Stimulated activated naive B cell treated with anti-CD40 and anti-IgM and Interleukin-4, amounts not matched to agents 10 μg/mL and 1 μg/mL and 100 μg/mL, for 72 hours (primary cell): ENCODE results near the gene BRINP2.

ENCODE experiments used
- ATAC-seq, 2 donors: fragments of 150-1000 bp; cut with Tn5 transposase; replicated peaks; 2 replicates each; pipeline ENCODE4 v1.10.0; 2021; ENCODE audit warnings: moderate library complexity in 1 of 2
- DNase-seq: peaks from one replicate; pipeline ENCODE4 v3.0.0; 2021
- H3K27ac Mint-ChIP-seq: one replicate; pipeline ENCODE4 v1.8.0; 2022; ENCODE audit warnings: mild to moderate bottlenecking, mixed read lengths
- H3K27me3 Mint-ChIP-seq, 2 donors: one replicate each; pipeline ENCODE4 v1.8.0; 2022; ENCODE audit warnings: mixed read lengths in 2 of 2
- H3K36me3 Mint-ChIP-seq, 2 donors: one replicate each; pipeline ENCODE4 v1.8.0; 2022; ENCODE audit warnings: mixed read lengths in 2 of 2, mild to moderate bottlenecking in 1 of 2
- H3K4me1 Mint-ChIP-seq, 2 donors: one replicate each; pipeline ENCODE4 v1.8.0; 2022; ENCODE audit warnings: mixed read lengths in 2 of 2, mild to moderate bottlenecking in 1 of 2
- H3K4me3 Mint-ChIP-seq, 2 donors: one replicate each; pipeline ENCODE4 v1.8.0; 2022; ENCODE audit warnings: mild to moderate bottlenecking in 2 of 2, mixed read lengths in 2 of 2, moderate library complexity in 1 of 2
- H3K9me3 Mint-ChIP-seq, 2 donors: one replicate each; pipeline ENCODE4 v1.8.0; 2022; ENCODE audit warnings: mixed read lengths in 2 of 2, mild to moderate bottlenecking in 1 of 2

The BRINP2 gene

DNA sequence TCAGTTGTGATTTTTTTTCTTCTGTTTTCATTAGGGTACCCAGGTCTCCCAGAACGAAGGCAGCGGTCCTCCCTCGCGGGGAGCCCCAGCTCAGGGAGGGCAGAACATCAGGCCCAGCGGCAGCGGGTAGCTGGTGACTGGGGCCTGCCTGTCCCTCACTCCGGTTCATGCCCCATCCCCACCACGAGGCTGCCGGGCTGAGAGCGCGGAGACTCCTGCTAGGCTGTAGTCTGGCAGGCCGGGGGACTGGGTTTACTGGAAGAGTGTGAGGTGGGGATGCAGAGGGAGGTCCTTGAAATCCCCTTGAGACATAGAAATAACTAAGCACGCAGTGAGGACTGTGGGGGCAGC is 10.5 kb downstream of the BRINP2 start:
- no peaks in the 10 kb centered on the region for H3K36me3 Mint-ChIP-seq
- H3K4me3 Mint-ChIP-seq = peak overlapping the region; percentile 69 to 76
- no peak for DNase-seq
- peak; percentile 15 to 32 for ATAC-seq
- peaks cover 27 to 41% of the 10 kb centered on the region in 2 donors for H3K27me3 Mint-ChIP-seq
- peaks cover 8 to 13% of the 10 kb centered on the region in 2 donors for H3K4me1 Mint-ChIP-seq
- H3K27ac Mint-ChIP-seq = no peak overlapping the region
- peaks cover 0 to 2% of the 10 kb centered on the region in 2 donors for H3K9me3 Mint-ChIP-seq

DNA sequence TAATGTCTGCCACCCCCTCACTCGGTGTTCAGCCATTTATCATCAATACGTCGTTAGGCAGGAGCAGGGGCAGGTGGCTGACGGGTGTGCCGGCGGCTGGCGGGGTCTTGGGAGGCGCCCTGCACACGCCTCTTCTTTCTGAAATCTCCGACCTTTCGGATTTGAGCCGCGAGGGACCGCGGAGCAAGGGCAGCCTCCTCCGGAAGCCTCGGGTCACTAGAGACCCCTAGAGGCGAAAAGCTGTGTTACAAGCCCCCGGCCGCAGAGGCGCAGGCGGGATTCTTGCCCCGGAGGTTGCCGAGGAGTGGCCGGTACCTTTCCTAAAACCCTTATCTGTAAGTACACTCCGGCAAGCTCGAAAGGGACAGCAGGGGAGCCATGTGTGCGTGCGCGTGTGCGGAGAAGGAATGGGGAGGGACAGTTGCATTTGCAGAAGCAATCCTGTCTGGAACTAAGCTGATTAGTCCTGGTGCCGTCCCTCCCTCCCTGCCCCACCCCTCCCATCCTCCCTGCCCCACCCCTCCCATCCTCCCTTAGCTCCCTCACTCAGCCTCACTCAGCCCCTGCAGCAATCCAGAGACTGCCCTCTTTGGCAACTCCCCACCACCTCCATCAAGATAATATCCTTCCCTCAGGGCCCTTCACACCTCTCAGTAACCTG is 11.0 kb downstream of the BRINP2 start:
- H3K36me3 Mint-ChIP-seq = no peaks in the 10 kb centered on the region
- H3K9me3 Mint-ChIP-seq = no peaks in the 10 kb centered on the region
- peak overlapping the region; percentile 69 to 76 for H3K4me3 Mint-ChIP-seq
- peak; percentile 41 for DNase-seq
- peaks cover 8 to 13% of the 10 kb centered on the region in 2 donors for H3K4me1 Mint-ChIP-seq
- no peak overlapping the region for H3K27ac Mint-ChIP-seq
- peak; percentile 84 to 87 for ATAC-seq
- peaks cover 27 to 40% of the 10 kb centered on the region in 2 donors for H3K27me3 Mint-ChIP-seq

DNA sequence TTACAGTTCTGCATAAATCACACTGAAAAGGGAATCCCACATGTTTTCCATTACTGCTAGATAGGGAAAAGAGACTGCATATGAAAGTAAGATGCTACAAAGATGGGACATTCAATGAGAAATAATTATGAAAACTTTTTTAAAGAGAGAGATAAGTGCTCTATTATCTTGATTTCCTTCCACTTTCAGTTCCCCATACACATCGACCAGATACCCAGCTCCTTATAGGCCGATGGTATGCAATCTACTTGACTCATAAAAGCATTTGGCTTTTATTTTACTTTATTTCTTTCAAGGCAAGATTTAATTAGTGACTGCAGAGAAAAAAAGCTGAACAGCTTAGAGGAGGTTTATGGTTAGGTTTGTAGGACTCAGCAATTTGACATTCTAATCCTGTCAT is 13.1 kb downstream of the BRINP2 start:
- no peak for DNase-seq
- peaks cover 8 to 13% of the 10 kb centered on the region in 2 donors for H3K4me1 Mint-ChIP-seq

DNA sequence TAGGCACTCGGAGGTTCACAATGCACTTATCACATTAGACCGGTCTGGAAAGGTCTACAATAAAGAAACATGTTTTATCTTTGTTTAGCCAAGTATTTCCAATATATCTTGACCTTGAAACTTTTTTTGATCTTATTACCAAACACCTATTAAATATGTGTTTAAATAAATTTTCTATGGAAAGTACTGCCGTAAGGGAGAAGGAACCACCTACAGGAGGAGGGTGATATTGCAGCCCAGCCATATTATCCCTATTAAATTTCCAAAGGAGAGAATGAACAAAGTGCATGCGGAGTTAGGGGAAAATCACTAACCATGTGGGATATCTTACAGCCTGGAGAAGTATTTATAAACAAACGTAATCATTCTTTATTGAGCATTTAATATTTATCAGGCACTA is 14.5 kb downstream of the BRINP2 start:
- ATAC-seq = no peak
- Mint-ChIP-seq H3K9me3 (no peaks in the 10 kb centered on the region), H3K36me3 (no peaks in the 10 kb centered on the region), H3K4me1 (peaks cover 8 to 13% of the 10 kb centered on the region in 2 donors), H3K4me3 (no peak overlapping the region), H3K27ac (no peak overlapping the region), H3K27me3 (peaks cover 28 to 37% of the 10 kb centered on the region in 2 donors)
- DNase-seq = no peak

More for the DNA sequence above, 13.1 kb downstream of the BRINP2 start:
- Mint-ChIP-seq H3K36me3 (no peaks in the 10 kb centered on the region), H3K9me3 (no peaks in the 10 kb centered on the region), H3K27me3 (peaks cover 33 to 39% of the 10 kb centered on the region in 2 donors), H3K4me3 (no peak overlapping the region), H3K27ac (no peak overlapping the region)
- peak in 1 of 2 donors; percentile 34 for ATAC-seq

DNA sequence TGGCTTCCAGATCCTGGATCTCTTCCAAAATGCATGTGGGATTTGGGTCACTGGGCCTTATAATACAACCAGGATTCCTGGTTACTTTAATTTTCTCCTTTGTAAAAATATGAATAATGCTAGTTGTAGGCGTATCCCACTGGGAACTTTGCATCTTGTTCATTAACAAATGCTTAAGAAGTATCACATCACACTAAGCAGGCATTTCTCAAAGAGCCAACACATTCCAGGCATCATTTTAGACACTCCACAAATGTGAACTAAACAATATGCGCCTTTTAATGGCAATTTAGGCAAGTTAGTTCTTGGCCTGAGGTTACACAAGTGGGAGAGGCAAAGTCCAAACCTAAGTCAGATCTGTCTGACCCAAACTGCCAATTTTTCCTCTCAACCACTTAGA is 15.9 kb downstream of the BRINP2 start:
- Mint-ChIP-seq H3K36me3 (no peaks in the 10 kb centered on the region), H3K9me3 (no peaks in the 10 kb centered on the region), H3K4me1 (peaks cover 5 to 8% of the 10 kb centered on the region in 2 donors), H3K27ac (no peak overlapping the region), H3K27me3 (peaks cover 23% of the 10 kb centered on the region in 2 donors), H3K4me3 (no peak overlapping the region)
- ATAC-seq (no peak), DNase-seq (no peak)

DNA sequence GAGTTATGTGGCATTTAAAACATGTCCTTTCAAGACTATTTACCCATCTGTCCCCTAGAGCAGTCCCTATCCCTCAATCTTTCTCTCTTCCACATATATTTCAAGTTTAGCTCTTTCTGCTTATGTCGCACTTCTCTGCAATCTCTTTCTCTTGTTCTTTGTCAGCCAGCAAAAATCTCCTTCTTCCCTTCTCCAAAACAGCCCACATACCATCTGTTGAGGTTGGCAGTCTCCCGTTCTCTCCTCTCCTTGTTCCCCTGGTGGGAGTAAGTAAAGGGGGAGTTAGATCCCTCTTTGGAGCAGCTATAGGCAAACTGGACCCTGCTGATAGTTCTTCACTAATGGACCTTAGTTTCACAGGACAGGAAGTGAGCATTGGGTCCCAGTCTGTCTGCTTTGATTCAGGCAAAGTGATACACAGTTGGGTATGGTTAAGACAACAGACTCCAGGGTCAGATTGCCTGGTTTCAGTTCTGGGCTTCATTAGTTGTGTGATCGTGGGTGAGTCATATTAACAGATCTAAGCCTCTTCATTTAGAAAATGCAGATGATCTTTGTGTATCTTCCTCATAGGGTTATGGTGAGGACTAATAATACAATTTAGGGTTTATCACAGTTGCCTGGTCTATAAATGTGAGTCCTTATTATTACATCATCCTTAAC is 19.7 kb downstream of the BRINP2 start:
- Mint-ChIP-seq H3K9me3 (no peaks in the 10 kb centered on the region), H3K27ac (no peak overlapping the region), H3K27me3 (peaks cover 12 to 19% of the 10 kb centered on the region in 2 donors), H3K4me3 (no peak overlapping the region), H3K4me1 (no peaks in the 10 kb centered on the region), H3K36me3 (no peaks in the 10 kb centered on the region)
- ATAC-seq (no peak), DNase-seq (no peak)

DNA sequence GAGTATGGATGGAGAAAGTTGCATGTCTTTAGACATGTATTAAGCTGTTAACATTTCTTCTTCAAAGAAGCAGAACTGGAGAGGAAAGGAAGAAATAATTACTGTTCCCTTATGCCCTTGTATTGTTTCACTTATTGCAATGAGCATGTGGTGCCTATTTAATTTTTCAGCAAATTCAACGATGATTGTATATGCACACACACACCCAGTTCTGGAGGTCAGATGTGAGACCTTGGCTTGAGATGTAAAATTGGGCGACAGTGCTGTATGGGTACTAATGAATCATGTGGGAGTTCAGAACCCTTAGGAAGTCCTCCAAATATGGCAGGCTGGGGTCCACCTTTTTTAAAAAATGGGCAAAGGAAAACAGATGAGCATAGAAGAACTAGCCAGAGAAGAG is 27.5 kb downstream of the BRINP2 start:
- Mint-ChIP-seq H3K27ac (no peak overlapping the region), H3K4me3 (no peak overlapping the region), H3K9me3 (no peaks in the 10 kb centered on the region), H3K27me3 (peaks cover 8 to 13% of the 10 kb centered on the region in 2 donors), H3K36me3 (no peaks in the 10 kb centered on the region), H3K4me1 (no peaks in the 10 kb centered on the region)
- DNase-seq = no peak
- no peak for ATAC-seq

DNA sequence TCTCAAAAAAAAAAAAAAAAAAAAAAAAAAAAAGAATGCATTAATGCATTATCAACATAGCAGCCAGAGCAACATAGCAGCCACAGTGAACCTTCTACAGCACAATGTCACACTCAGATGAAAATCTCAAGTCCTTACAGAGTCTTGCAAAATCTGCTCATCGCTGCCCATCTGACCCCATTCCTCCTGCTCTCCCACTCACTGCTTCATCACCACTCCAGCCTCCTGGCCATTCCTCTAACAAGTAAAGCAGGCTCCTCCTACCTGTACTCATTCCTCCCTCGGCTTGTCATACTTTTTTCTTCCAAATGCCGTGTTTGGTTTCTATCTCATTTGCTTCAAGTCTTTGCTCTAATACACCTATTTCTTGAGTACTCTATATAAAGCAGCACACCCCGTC is 29.5 kb downstream of the BRINP2 start:
- Mint-ChIP-seq H3K36me3 (no peaks in the 10 kb centered on the region), H3K4me1 (no peaks in the 10 kb centered on the region), H3K4me3 (no peak overlapping the region), H3K27ac (no peak overlapping the region), H3K27me3 (peaks cover 3 to 6% of the 10 kb centered on the region in 2 donors), H3K9me3 (no peaks in the 10 kb centered on the region)
- DNase-seq (no peak), ATAC-seq (no peak)

DNA sequence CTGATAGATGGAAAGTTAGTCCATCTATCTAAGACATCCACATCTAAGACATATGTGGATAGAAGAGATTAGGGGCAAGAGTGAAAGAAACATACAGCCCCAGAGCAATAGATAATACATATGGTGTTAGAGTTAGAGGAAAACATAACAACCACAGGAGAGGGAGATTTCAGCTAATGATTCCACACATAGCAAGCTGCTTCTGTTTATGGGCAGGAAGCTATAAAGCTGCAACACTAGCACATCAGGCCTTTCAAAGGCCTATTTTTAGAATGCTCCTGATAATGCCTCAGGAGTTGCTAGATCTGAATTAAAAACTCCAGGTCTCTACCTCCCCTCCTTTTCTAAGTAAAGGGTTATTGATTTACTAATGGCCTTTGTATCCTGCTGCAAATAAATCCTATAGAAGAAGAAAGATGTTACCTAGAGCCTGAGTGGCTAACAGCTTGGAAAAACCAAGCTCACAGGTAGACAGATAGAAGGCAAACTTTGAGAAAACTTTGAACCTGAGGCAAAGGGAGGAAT is 36.1 kb downstream of the BRINP2 start:
- no peaks in the 10 kb centered on the region for H3K4me1 Mint-ChIP-seq

DNA sequence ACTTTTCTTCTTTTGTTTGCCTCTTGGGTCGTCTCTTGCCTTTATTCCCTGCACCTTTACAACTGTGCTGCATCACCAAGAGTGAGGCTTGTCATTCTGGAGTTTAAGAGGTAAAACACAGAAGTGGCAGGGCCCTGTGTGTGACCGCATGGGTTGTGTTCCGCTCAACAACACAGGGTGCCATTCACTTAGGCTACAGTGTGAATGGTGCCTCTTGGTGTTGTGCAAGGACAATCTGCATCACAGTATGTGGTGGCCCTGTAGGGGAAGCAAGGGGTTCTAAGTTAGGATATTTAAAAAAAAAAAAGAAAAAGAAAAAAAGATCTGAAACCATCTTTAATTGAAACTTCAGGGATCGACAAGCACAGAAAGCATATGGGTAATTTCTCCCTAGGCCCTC is 38.2 kb downstream of the BRINP2 start:
- no peak for ATAC-seq
- H3K4me3 Mint-ChIP-seq = no peak overlapping the region

More for the DNA sequence above, 36.1 kb downstream of the BRINP2 start:
- Mint-ChIP-seq H3K27ac (no peak overlapping the region), H3K36me3 (no peaks in the 10 kb centered on the region), H3K4me3 (no peak overlapping the region), H3K9me3 (no peaks in the 10 kb centered on the region), H3K27me3 (no peaks in the 10 kb centered on the region)
- ATAC-seq = no peak
- DNase-seq = no peak

DNA sequence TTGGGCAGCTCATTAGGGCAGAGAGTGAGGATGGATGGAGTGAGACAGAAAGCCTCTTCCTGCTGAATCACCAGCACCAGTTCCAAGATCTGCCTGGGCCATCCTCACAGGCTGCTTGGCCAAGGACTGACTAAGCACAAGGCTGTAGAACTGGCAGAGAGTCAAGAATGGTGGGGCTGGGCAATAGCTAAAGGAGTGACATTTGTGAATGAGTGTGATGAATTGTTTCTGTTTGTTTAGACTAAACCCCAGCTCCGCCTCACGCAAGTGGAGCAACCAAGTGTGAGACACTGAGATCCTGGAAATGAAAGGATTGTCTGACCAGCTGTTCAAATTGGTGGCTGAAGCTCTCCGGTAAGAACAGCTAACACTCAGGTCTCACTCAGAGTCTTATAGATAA is 38.6 kb downstream of the BRINP2 start:
- Mint-ChIP-seq H3K9me3 (no peaks in the 10 kb centered on the region), H3K4me3 (no peak overlapping the region), H3K27ac (no peak overlapping the region), H3K4me1 (no peaks in the 10 kb centered on the region), H3K36me3 (no peaks in the 10 kb centered on the region), H3K27me3 (no peaks in the 10 kb centered on the region)
- DNase-seq (no peak), ATAC-seq (no peak)

More for the DNA sequence above, 38.2 kb downstream of the BRINP2 start:
- Mint-ChIP-seq H3K4me1 (no peaks in the 10 kb centered on the region), H3K27me3 (no peaks in the 10 kb centered on the region), H3K9me3 (no peaks in the 10 kb centered on the region), H3K27ac (no peak overlapping the region), H3K36me3 (no peaks in the 10 kb centered on the region)
- no peak for DNase-seq

DNA sequence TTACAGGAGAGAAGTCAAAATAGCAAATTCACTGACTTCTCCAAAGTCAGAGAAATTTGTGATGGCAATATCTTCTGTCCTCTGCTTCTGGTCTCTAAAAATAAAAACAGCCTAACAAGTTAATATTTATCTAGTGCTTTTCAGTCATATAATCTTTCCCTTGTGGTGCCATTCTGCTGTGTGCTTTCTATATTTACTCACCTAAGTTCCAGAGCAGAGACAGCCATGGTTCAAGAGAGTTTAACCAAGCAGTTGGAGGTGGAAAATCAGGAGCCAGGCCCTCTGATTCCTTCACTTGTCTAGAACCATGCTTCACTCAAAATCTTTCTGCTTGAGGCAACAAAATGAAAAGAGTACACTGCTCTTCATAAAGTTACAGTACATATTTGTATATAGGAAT is 39.3 kb downstream of the BRINP2 start:
- Mint-ChIP-seq H3K4me1 (no peaks in the 10 kb centered on the region), H3K27me3 (no peaks in the 10 kb centered on the region), H3K36me3 (no peaks in the 10 kb centered on the region), H3K9me3 (peaks cover 0 to 2% of the 10 kb centered on the region in 2 donors), H3K4me3 (no peak overlapping the region), H3K27ac (no peak overlapping the region)
- ATAC-seq (no peak), DNase-seq (no peak)

DNA sequence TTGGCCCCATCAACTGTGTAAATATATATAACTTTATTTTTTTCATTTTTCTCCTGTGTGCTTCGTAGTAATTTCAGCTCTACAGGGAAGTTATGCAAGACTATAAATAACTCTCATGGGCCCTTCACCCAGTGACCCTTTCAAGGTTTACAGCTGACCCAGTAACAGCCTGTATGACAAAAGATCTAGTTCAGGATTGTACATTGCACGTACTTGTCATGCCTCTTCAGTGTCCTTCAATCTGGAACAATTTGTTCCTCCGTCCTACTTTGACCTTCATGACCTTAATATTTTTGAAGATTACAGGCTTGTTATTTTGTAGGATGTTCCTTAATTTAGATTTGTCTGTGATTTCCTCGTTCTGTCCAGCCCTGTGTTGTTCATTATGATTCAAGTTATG is 40.5 kb downstream of the BRINP2 start:
- DNase-seq (no peak), ATAC-seq (no peak)
- no peak overlapping the region for H3K27ac Mint-ChIP-seq
- peaks cover 3 to 4% of the 10 kb centered on the region in 2 donors for H3K9me3 Mint-ChIP-seq
- peaks cover 0 to 2% of the 10 kb centered on the region in 2 donors for H3K36me3 Mint-ChIP-seq
- no peaks in the 10 kb centered on the region for H3K4me1 Mint-ChIP-seq
- no peaks in the 10 kb centered on the region for H3K27me3 Mint-ChIP-seq
- H3K4me3 Mint-ChIP-seq = no peak overlapping the region

DNA sequence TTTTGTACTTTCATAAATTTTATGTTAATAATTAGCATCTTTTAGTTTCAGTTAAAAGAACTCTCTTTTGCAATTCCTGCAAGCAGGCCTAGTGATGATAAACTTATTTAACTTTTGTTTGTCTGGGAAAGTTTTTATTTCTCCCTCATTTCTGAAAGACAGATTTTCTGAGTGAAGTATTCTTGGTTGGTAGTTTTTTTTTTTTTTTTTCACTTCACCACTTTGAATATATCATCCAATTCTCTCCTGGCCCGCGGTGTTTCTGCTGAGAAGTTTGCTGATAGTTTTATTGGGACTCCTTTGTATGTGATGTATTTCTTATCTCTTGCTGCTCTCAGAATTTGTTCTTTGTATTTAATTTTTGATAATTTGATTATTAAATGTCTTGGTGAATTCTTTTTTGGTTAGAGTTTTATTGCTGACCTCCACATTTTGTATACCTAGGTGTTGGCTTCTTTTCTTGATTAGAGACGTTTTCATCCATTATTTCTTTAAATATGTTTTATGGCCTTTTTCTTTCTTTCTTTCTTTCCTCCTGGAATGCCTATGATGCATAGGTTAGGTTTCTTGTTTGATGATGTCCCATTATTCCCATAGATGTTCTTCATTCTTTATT is 45.9 kb downstream of the BRINP2 start:
- no peak for DNase-seq
- Mint-ChIP-seq H3K4me1 (no peaks in the 10 kb centered on the region), H3K27me3 (peaks cover 0 to 10% of the 10 kb centered on the region in 2 donors), H3K4me3 (no peak overlapping the region), H3K36me3 (peaks cover 0 to 2% of the 10 kb centered on the region in 2 donors), H3K27ac (no peak overlapping the region), H3K9me3 (peaks cover 7 to 16% of the 10 kb centered on the region in 2 donors)
- no peak for ATAC-seq
